Chondrocyte (in vitro differentiated cells): ENCODE data around the gene B3GAT2. TPM values are rescaled to one million over a fixed set of nuclear protein-coding genes. Genes with fewer than 3 reads are reported as not detected.

Experiments
- DNase-seq: peaks from one replicate; pipeline ENCODE4 v3.0.0; 2021; ENCODE audit warnings: mixed read lengths, low spot score
- H3K27ac Mint-ChIP-seq: one replicate; pipeline ENCODE4 v1.8.0; 2021; ENCODE audit warnings: mild to moderate bottlenecking, moderate library complexity, mixed read lengths; ENCODE audit not compliant: unreplicated experiment
- H3K27me3 Mint-ChIP-seq: 2 replicates; pipeline ENCODE4 v1.8.0; 2021; ENCODE audit warnings: low read depth, mixed read lengths
- H3K36me3 Mint-ChIP-seq: 2 replicates; pipeline ENCODE4 v1.8.0; 2021; ENCODE audit warnings: low read depth, mixed read lengths
- H3K4me1 Mint-ChIP-seq: 2 replicates; pipeline ENCODE4 v1.8.0; 2021; ENCODE audit warnings: low read depth, mild to moderate bottlenecking, mixed read lengths
- H3K4me3 Mint-ChIP-seq: one replicate; pipeline ENCODE4 v1.8.0; 2021; ENCODE audit warnings: mild to moderate bottlenecking, moderate library complexity, mixed read lengths; ENCODE audit not compliant: unreplicated experiment
- H3K9me3 Mint-ChIP-seq: 2 replicates; pipeline ENCODE4 v1.8.0; 2021; ENCODE audit warnings: low read depth, mixed read lengths
- CTCF ChIP-seq: fragments of 200-600 bp; sonication (generic); IDR thresholded peaks from 2 replicates; pipeline ENCODE4 v1.5.0; 2021; ENCODE audit warnings: antibody characterized with exemption, mild to moderate bottlenecking, moderate library complexity
- total RNA-seq: library from RNA; stranded (reverse); gene quantifications from 3 replicates; pipeline ENCODE4 v1.2.1, GENCODE V29; 2021

The B3GAT2 gene
- total RNA-seq, 1 donor from 2014 or later, result 0.02 TPM

- H3K36me3 Mint-ChIP-seq, result peaks cover 13% of the 10 kb centered on the region
- H3K27me3 Mint-ChIP-seq, result no peaks in the 10 kb centered on the region
- DNase-seq, result no peak
- no peak overlapping the region for H3K4me3 Mint-ChIP-seq
- TF ChIP-seq CTCF, result no peak
- no peak overlapping the region for H3K27ac Mint-ChIP-seq
- H3K9me3 Mint-ChIP-seq, result peaks cover 29% of the 10 kb centered on the region
- H3K4me1 Mint-ChIP-seq, result no peaks in the 10 kb centered on the region
These were observed 84.4 kb downstream of the B3GAT2 start for GRCh38 chr6:70872469-70872868.

DNA sequence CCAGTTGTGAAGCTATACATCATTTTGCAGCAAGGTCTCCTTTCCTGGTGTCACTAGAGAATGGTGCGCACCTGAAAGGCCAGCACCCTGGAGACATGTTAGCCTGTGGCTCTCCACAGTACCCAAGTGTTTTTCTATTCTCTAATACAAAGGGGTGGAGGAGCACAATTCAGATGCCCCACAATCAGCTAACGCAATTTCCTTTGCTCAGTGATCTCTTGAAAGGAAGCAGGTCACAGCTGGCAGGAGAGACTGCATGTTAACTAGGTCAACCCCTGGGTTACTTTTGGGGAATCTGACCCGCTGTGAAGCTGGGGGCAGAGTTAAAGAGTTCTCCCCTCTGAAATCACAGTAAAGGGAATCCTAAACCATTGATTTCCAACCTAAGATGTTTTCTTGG, 92.5 kb downstream of the B3GAT2 start:
- Mint-ChIP-seq H3K27ac (no peak overlapping the region), H3K36me3 (peaks cover 7% of the 10 kb centered on the region), H3K4me3 (no peak overlapping the region), H3K4me1 (no peaks in the 10 kb centered on the region), H3K27me3 (no peaks in the 10 kb centered on the region), H3K9me3 (peaks cover 4% of the 10 kb centered on the region)
- DNase-seq, result no peak
- no peak for TF ChIP-seq CTCF

- Mint-ChIP-seq H3K27me3 (no peaks in the 10 kb centered on the region), H3K27ac (no peak overlapping the region), H3K4me3 (no peak overlapping the region), H3K4me1 (no peaks in the 10 kb centered on the region), H3K36me3 (peaks cover 7% of the 10 kb centered on the region), H3K9me3 (peaks cover 4% of the 10 kb centered on the region)
- no peak for TF ChIP-seq CTCF
- DNase-seq, result no peak
These were observed 93.5 kb downstream of the B3GAT2 start for GRCh38 chr6:70863343-70863742.

GRCh38 chr6:70860920-70861319, 95.9 kb downstream of the B3GAT2 start:
- H3K4me1 Mint-ChIP-seq, result no peaks in the 10 kb centered on the region
- no peak overlapping the region for H3K4me3 Mint-ChIP-seq
- peaks cover 7% of the 10 kb centered on the region for H3K36me3 Mint-ChIP-seq
- DNase-seq, result no peak
- no peaks in the 10 kb centered on the region for H3K9me3 Mint-ChIP-seq
- no peak for TF ChIP-seq CTCF
- no peaks in the 10 kb centered on the region for H3K27me3 Mint-ChIP-seq
- no peak overlapping the region for H3K27ac Mint-ChIP-seq

DNA sequence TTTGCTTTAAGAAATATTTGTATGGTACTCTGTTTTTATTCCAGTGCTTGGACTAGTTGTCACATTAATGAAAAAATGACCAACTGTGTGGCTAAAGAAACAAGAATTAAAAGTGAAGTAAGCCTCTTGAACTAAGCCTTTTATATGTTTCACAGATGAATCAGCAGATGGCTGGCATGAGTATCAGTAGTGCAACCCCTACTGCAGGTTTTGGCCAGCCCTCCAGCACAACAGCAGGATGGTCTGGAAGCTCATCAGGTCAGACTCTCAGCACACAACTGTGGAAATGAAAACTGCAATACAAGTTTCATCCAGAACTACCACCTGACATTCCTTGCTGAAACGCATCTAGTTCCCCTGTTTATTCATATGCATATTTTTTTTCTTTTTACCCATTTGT, 96.8 kb downstream of the B3GAT2 start:
- no peaks in the 10 kb centered on the region for H3K4me1 Mint-ChIP-seq
- H3K4me3 Mint-ChIP-seq, result no peak overlapping the region
- H3K27ac Mint-ChIP-seq, result no peak overlapping the region
- H3K27me3 Mint-ChIP-seq, result no peaks in the 10 kb centered on the region
- no peak for DNase-seq
- peaks cover 7% of the 10 kb centered on the region for H3K36me3 Mint-ChIP-seq
- TF ChIP-seq CTCF, result no peak
- H3K9me3 Mint-ChIP-seq, result no peaks in the 10 kb centered on the region
